ENCODE results near the gene NUDT4B. TPM values are rescaled to one million over a fixed set of nuclear protein-coding genes. Genes with fewer than 3 reads are reported as not detected.
"Not testable (repeated sequence)": the region's sequence is repeated elsewhere in the genome, so short reads cannot be mapped to it uniquely, and the experiment has no call there.

The NUDT4B gene
- total RNA-seq, 1 experiment from 2014 or later, result not detected

- H3K9me2 ChIP-seq (ENCODE audit: insufficient read depth); BruUV-seq (replicated peaks); H3K36me3 ChIP-seq (ENCODE audit: low read depth); H3K9me3 ChIP-seq (ENCODE audit: insufficient read depth, low read depth); H2AFZ ChIP-seq; DNase-seq; H3F3A ChIP-seq (ENCODE audit: insufficient read depth, low read depth); H3K4me2 ChIP-seq; H3K79me2 ChIP-seq (ENCODE audit: low read depth); POLR2A ChIA-PET (ENCODE audit: unreplicated experiment); intact Hi-C loops (cut with micrococcal nuclease; ENCODE audit: unreplicated experiment); H4K20me1 ChIP-seq (ENCODE audit: insufficient read depth); H3K4me1 ChIP-seq (replicated peaks; ENCODE audit: insufficient read depth); CTCF ChIA-PET; H3K27me3 ChIP-seq (ENCODE audit: insufficient read depth, low read depth); H3K4me3 ChIP-seq; H3K27ac ChIP-seq: not testable (repeated sequence)
Observed at GRCh38 chr1:148724872-148725271, 23.7 kb upstream of the NUDT4B start.

- BruUV-seq (replicated peaks); H3K79me2 ChIP-seq (ENCODE audit: low read depth); H3K4me1 ChIP-seq (replicated peaks; ENCODE audit: insufficient read depth); H3K36me3 ChIP-seq (ENCODE audit: low read depth); CTCF ChIA-PET; H3K27me3 ChIP-seq (ENCODE audit: insufficient read depth, low read depth); DNase-seq; H3K9me2 ChIP-seq (ENCODE audit: insufficient read depth); H4K20me1 ChIP-seq (ENCODE audit: insufficient read depth); H2AFZ ChIP-seq; intact Hi-C loops (cut with micrococcal nuclease; ENCODE audit: unreplicated experiment); H3K4me2 ChIP-seq; H3K9me3 ChIP-seq (ENCODE audit: insufficient read depth, low read depth); H3F3A ChIP-seq (ENCODE audit: insufficient read depth, low read depth); H3K27ac ChIP-seq; POLR2A ChIA-PET (ENCODE audit: unreplicated experiment); H3K4me3 ChIP-seq: not testable (repeated sequence)
Observed at GRCh38 chr1:148727862-148728261, 20.7 kb upstream of the NUDT4B start.

- H3K9me3 ChIP-seq (ENCODE audit: insufficient read depth, low read depth); DNase-seq; H3K4me3 ChIP-seq; CTCF ChIA-PET; H3K9me2 ChIP-seq (ENCODE audit: insufficient read depth); H3F3A ChIP-seq (ENCODE audit: insufficient read depth, low read depth); BruUV-seq (replicated peaks); POLR2A ChIA-PET (ENCODE audit: unreplicated experiment); H3K4me1 ChIP-seq (replicated peaks; ENCODE audit: insufficient read depth); H3K79me2 ChIP-seq (ENCODE audit: low read depth); H3K4me2 ChIP-seq; intact Hi-C loops (cut with micrococcal nuclease; ENCODE audit: unreplicated experiment); H4K20me1 ChIP-seq (ENCODE audit: insufficient read depth); H3K36me3 ChIP-seq (ENCODE audit: low read depth); H3K27me3 ChIP-seq (ENCODE audit: insufficient read depth, low read depth); H2AFZ ChIP-seq; H3K27ac ChIP-seq: not testable (repeated sequence)
Observed at GRCh38 chr1:148729128-148729527, 19.4 kb upstream of the NUDT4B start.

- H2AFZ ChIP-seq; H3K27me3 ChIP-seq (ENCODE audit: insufficient read depth, low read depth); H3K27ac ChIP-seq; H3K4me2 ChIP-seq; H3K79me2 ChIP-seq (ENCODE audit: low read depth); H3F3A ChIP-seq (ENCODE audit: insufficient read depth, low read depth); H3K9me3 ChIP-seq (ENCODE audit: insufficient read depth, low read depth); H3K4me3 ChIP-seq; H4K20me1 ChIP-seq (ENCODE audit: insufficient read depth); CTCF ChIA-PET; H3K4me1 ChIP-seq (replicated peaks; ENCODE audit: insufficient read depth); BruUV-seq (replicated peaks); H3K9me2 ChIP-seq (ENCODE audit: insufficient read depth); POLR2A ChIA-PET (ENCODE audit: unreplicated experiment); intact Hi-C loops (cut with micrococcal nuclease; ENCODE audit: unreplicated experiment); DNase-seq; H3K36me3 ChIP-seq (ENCODE audit: low read depth): not testable (repeated sequence)
Observed at GRCh38 chr1:148729541-148729940, 19.0 kb upstream of the NUDT4B start.

- DNase-seq; H3K4me1 ChIP-seq (replicated peaks; ENCODE audit: insufficient read depth); H3K4me3 ChIP-seq; POLR2A ChIA-PET (ENCODE audit: unreplicated experiment); intact Hi-C loops (cut with micrococcal nuclease; ENCODE audit: unreplicated experiment); H3K9me2 ChIP-seq (ENCODE audit: insufficient read depth); H2AFZ ChIP-seq; BruUV-seq (replicated peaks); H3K36me3 ChIP-seq (ENCODE audit: low read depth); H3F3A ChIP-seq (ENCODE audit: insufficient read depth, low read depth); H3K27ac ChIP-seq; H3K79me2 ChIP-seq (ENCODE audit: low read depth); H3K4me2 ChIP-seq; H3K9me3 ChIP-seq (ENCODE audit: insufficient read depth, low read depth); H4K20me1 ChIP-seq (ENCODE audit: insufficient read depth); CTCF ChIA-PET; H3K27me3 ChIP-seq (ENCODE audit: insufficient read depth, low read depth): not testable (repeated sequence)
Observed at GRCh38 chr1:148732277-148732676, 16.3 kb upstream of the NUDT4B start.

- H3K79me2 ChIP-seq (ENCODE audit: low read depth); H3K4me2 ChIP-seq; POLR2A ChIA-PET (ENCODE audit: unreplicated experiment); H3K9me2 ChIP-seq (ENCODE audit: insufficient read depth); DNase-seq; H3K4me1 ChIP-seq (replicated peaks; ENCODE audit: insufficient read depth); H3K27ac ChIP-seq; H3K4me3 ChIP-seq; H2AFZ ChIP-seq; CTCF ChIA-PET; H3K36me3 ChIP-seq (ENCODE audit: low read depth); H3K27me3 ChIP-seq (ENCODE audit: insufficient read depth, low read depth); H3K9me3 ChIP-seq (ENCODE audit: insufficient read depth, low read depth); intact Hi-C loops (cut with micrococcal nuclease; ENCODE audit: unreplicated experiment); H4K20me1 ChIP-seq (ENCODE audit: insufficient read depth); BruUV-seq (replicated peaks); H3F3A ChIP-seq (ENCODE audit: insufficient read depth, low read depth): not testable (repeated sequence)
Observed at GRCh38 chr1:148733585-148734310, 14.8 kb upstream of the NUDT4B start.

- H3K27ac ChIP-seq; H4K20me1 ChIP-seq (ENCODE audit: insufficient read depth); intact Hi-C loops (cut with micrococcal nuclease; ENCODE audit: unreplicated experiment); H3K4me3 ChIP-seq; H3K9me3 ChIP-seq (ENCODE audit: insufficient read depth, low read depth); H3K4me2 ChIP-seq; CTCF ChIA-PET; H3K4me1 ChIP-seq (replicated peaks; ENCODE audit: insufficient read depth); H2AFZ ChIP-seq; H3K9me2 ChIP-seq (ENCODE audit: insufficient read depth); DNase-seq; H3K27me3 ChIP-seq (ENCODE audit: insufficient read depth, low read depth); POLR2A ChIA-PET (ENCODE audit: unreplicated experiment); BruUV-seq (replicated peaks); H3F3A ChIP-seq (ENCODE audit: insufficient read depth, low read depth); H3K36me3 ChIP-seq (ENCODE audit: low read depth); H3K79me2 ChIP-seq (ENCODE audit: low read depth): not testable (repeated sequence)
Observed at GRCh38 chr1:148734311-148734662, 14.3 kb upstream of the NUDT4B start.

GRCh38 chr1:148735538-148735937 is 13.0 kb upstream of the NUDT4B start:
- H3K27ac ChIP-seq; intact Hi-C loops (cut with micrococcal nuclease; ENCODE audit: unreplicated experiment); H3K36me3 ChIP-seq (ENCODE audit: low read depth); POLR2A ChIA-PET (ENCODE audit: unreplicated experiment); H3K9me3 ChIP-seq (ENCODE audit: insufficient read depth, low read depth); H4K20me1 ChIP-seq (ENCODE audit: insufficient read depth); H2AFZ ChIP-seq; CTCF ChIA-PET; H3K9me2 ChIP-seq (ENCODE audit: insufficient read depth); BruUV-seq (replicated peaks); H3F3A ChIP-seq (ENCODE audit: insufficient read depth, low read depth); H3K4me2 ChIP-seq; H3K4me3 ChIP-seq; H3K4me1 ChIP-seq (replicated peaks; ENCODE audit: insufficient read depth); H3K27me3 ChIP-seq (ENCODE audit: insufficient read depth, low read depth); H3K79me2 ChIP-seq (ENCODE audit: low read depth); DNase-seq: not testable (repeated sequence)

Data from PC-9 (cell line).